Measurements from ENCODE around the gene VASN. TPM values are rescaled to one million over a fixed set of nuclear protein-coding genes. Genes with fewer than 3 reads are reported as not detected.

The VASN gene
- total and polyA plus RNA-seq, 10 of the 15 experiments (the other 5 are each of a cell fraction or from before 2014, with no cell fraction given): 0.02 to 0.19 (median 0.14) TPM; not detected in 6

GRCh38 chr16:4330277-4330874 is 41.3 kb upstream of the VASN start:
- DNase-seq (ENCODE audit: low read depth, low spot score) (no peak), ATAC-seq (peak; percentile 85), FAIRE-seq (no peak)
- Histone ChIP-seq H3K27me3 (replicated peaks in 1 of 2; ENCODE audit: control insufficient read depth in 2 of 2, insufficient read depth in 2 of 2, low read length in 1 of 2) (no peaks in the 10 kb centered on the region), H3K79me2 (ENCODE audit: control insufficient read depth, insufficient read depth, low read length) (no peaks in the 10 kb centered on the region), H3K9ac (ENCODE audit: control insufficient read depth, insufficient read depth, low read length) (no peak overlapping the region), H3K9me3 (replicated peaks; ENCODE audit: control insufficient read depth, insufficient read depth, low read length) (no peaks in the 10 kb centered on the region), H2AFZ (ENCODE audit: control insufficient read depth, low read depth, low read length) (no peak overlapping the region), H3K4me1 (ENCODE audit: control insufficient read depth, insufficient read depth, low read length) (peaks cover 2% of the 10 kb centered on the region), H3K27ac (ENCODE audit: control insufficient read depth, insufficient read depth) (no peak overlapping the region), H3K36me3 (ENCODE audit: control insufficient read depth in 2 of 2, insufficient read depth in 2 of 2, low read length in 1 of 2) (no peaks in the 10 kb centered on the region; a peak in 1 of 4 replicates), H4K20me1 (ENCODE audit: control insufficient read depth, insufficient read depth) (no peaks in the 10 kb centered on the region), H3K4me3 (no peak overlapping the region), H3K4me2 (ENCODE audit: control insufficient read depth, insufficient read depth) (no peak overlapping the region)
- in situ Hi-C loops (cut with MboI) (loop anchor here (5.0 kb wide), 1 partner anchor 43 kb away; no protein-coding TSS in a partner anchor), intact Hi-C loops (cut with micrococcal nuclease; ENCODE audit: unreplicated experiment) (loop anchor here (1.0 to 10.0 kb wide), 3 partner anchors 22 to 126 kb away; no protein-coding TSS in a partner anchor)
- ChIA-PET CTCF (interaction anchor here (0.7 to 12.1 kb wide), 13 partner anchors 15 to 129 kb away, joined by 3 to 145 read pairs (median 6); partner anchors contain the start of gene TFAP4), POLR2A (interaction anchor here (1.3 kb wide), 1 partner anchor 22 kb away, joined by 4 read pairs; no protein-coding TSS in a partner anchor), RAD21 (ENCODE audit: unreplicated experiment) (interaction anchor here (0.6 to 5.6 kb wide), 11 partner anchors 11 to 130 kb away, joined by 3 to 68 read pairs (median 4); partner anchors contain the start of gene GLIS2), SMC1A (ENCODE audit: uncharacterized antibody, unreplicated experiment) (interaction anchor here (0.6 to 5.7 kb wide), 9 partner anchors 10 to 636 kb away, joined by 3 to 62 read pairs (median 3); partner anchors contain the start of gene TFAP4)
- 35% methylated on average over 14 of the region's 14 CpGs for WGBS (ENCODE audit: insufficient coverage, insufficient replicate concordance, low lambda C conversion rate, missing lambda C conversion rate)
- TF ChIP-seq YY1 (IDR thresholded peaks at IDR 0.05; ENCODE audit: low read depth, low read length) (peak; percentile 74), RUNX3 (IDR thresholded peaks at IDR 0.05; ENCODE audit: low read length) (peak; percentile 35; the same call in 1 of the 2 replicates), RB1 (IDR thresholded peaks at IDR 0.05; ENCODE audit: borderline replicate concordance) (peak; percentile 53; the same call in 1 of the 2 replicates), HDAC6 (IDR thresholded peaks at IDR 0.05; ENCODE audit: unreplicated experiment) (no peak), TCF12 (IDR thresholded peaks at IDR 0.05; ENCODE audit: low read depth, low read length) (peak; percentile 79; the same call in 1 of the 2 replicates), CTCF (IDR thresholded peaks at IDR 0.05 in 2 of 3, conservative IDR thresholded peaks at IDR 0.05 in 1 of 3; ENCODE audit: control insufficient read depth in 2 of 3, extremely low read depth in 1 of 3, insufficient read depth in 1 of 3, low read depth in 3 of 3, low read length in 3 of 3) (peak; percentile 94 to 97 (median 95)), MTA3 (IDR thresholded peaks at IDR 0.05; ENCODE audit: borderline replicate concordance, low read length) (no peak), TCF3 (IDR thresholded peaks at IDR 0.05; ENCODE audit: borderline replicate concordance, insufficient read depth, low read depth, low read length) (peak; percentile 86), EZH2 (IDR thresholded peaks at IDR 0.05; ENCODE audit: borderline replicate concordance, control insufficient read depth, low read depth, low read length) (no peak), SMC3 (IDR thresholded peaks at IDR 0.05; ENCODE audit: borderline replicate concordance, low read length) (peak; percentile 98), RAD21 (IDR thresholded peaks at IDR 0.05; ENCODE audit: insufficient read depth, low read depth, low read length) (peak; percentile 96)
- BruUV-seq (replicated peaks): no TSS peak

All from GM12878 (cell line).